PFSK-1 (cell line): Measurements from ENCODE around the gene ELMO1.

ENCODE experiments used
- REST ChIP-seq, 2 experiments: IDR thresholded peaks; 2 replicates each; pipeline versions ENCODE4 v1.6.1 to v1.8.0; 2011 to 2012; ENCODE audit warnings: low read depth in 2 of 2, low read length in 2 of 2, control low read depth in 1 of 2, inconsistent platforms in 1 of 2, mild to moderate bottlenecking in 1 of 2, moderate library complexity in 1 of 2; ENCODE audit not compliant: insufficient read depth in 1 of 2
- TAF1 ChIP-seq: IDR thresholded peaks from 2 replicates; pipeline ENCODE4 v1.6.1; 2012; ENCODE audit warnings: low read length, control low read depth, borderline replicate concordance; ENCODE audit not compliant: insufficient read depth

GRCh38 chr7:37329940-37330339, 118.7 kb downstream of the ELMO1 start:
- TF ChIP-seq REST (IDR thresholded peaks at IDR 0.05; ENCODE audit: insufficient read depth in 1 of 2, low read depth in 2 of 2, low read length in 2 of 2) = no peak
- TF ChIP-seq TAF1 = no peak
